OCI-LY1 (cell line): Measurements from ENCODE around the gene CCL16.

Experiments
- EZH2 ChIP-seq: fragments of 200-600 bp; sonication (generic), shearing (Covaris generic); IDR thresholded peaks from 2 replicates; pipeline ENCODE4 v1.8.0; 2017; ENCODE audit warnings: borderline replicate concordance, mixed run types, mild to moderate bottlenecking, antibody characterized with exemption, low read length, moderate library complexity, mixed read lengths
- TF ChIP-seq, protein P1 (sequence below): fragments of 200-600 bp; sonication (generic), shearing (Covaris generic); IDR thresholded peaks from 2 replicates; pipeline ENCODE4 v1.5.1; 2017; ENCODE audit warnings: mild to moderate bottlenecking, antibody characterized with exemption, low read length, moderate library complexity, mixed read lengths

DNA sequence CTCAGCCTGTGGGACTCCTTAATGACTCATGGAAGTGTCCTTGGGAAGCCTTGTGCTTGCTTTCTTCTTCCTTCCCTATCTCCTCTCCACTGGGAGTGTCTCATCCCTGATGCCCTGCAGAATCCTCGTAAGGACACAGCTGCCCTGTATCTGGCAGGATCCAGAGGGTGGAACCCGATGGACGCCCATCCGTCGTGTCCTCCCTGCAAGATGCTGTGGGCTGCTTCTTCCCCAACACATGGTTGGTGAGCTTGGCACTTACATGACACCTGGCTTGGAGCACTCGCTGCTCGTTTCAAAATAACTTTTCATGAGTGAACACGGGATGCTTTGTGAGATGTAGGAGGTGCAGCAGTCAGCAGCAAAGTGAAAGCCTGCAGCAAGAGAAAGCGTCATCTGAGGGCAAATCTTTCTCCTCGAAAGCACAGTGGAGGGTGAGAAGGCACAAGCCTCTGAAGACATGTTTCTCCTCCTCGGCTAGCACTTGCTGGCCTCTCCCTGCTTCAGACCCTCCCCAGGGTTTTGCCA is 16.8 kb upstream of the CCL16 start:
- TF ChIP-seq, protein P1, sequence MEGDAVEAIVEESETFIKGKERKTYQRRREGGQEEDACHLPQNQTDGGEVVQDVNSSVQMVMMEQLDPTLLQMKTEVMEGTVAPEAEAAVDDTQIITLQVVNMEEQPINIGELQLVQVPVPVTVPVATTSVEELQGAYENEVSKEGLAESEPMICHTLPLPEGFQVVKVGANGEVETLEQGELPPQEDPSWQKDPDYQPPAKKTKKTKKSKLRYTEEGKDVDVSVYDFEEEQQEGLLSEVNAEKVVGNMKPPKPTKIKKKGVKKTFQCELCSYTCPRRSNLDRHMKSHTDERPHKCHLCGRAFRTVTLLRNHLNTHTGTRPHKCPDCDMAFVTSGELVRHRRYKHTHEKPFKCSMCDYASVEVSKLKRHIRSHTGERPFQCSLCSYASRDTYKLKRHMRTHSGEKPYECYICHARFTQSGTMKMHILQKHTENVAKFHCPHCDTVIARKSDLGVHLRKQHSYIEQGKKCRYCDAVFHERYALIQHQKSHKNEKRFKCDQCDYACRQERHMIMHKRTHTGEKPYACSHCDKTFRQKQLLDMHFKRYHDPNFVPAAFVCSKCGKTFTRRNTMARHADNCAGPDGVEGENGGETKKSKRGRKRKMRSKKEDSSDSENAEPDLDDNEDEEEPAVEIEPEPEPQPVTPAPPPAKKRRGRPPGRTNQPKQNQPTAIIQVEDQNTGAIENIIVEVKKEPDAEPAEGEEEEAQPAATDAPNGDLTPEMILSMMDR = no peak
- TF ChIP-seq EZH2 = no peak
